K562 (cell line): ENCODE data around the gene SPOUT1. TPM values are rescaled to one million over a fixed set of nuclear protein-coding genes. Genes with fewer than 3 reads are reported as not detected.

Experiments
- AFF4 ChIP-seq: sonication (generic); formaldehyde crosslinking; IDR thresholded peaks from 2 replicates; pipeline ENCODE4 v1.8.0; 2023; ENCODE audit warnings: mild to moderate bottlenecking, missing genetic modification reagents
- ASH1L ChIP-seq: fragments of 450-650 bp; IDR thresholded peaks from 2 replicates; pipeline ENCODE4 v1.6.1; 2018; ENCODE audit warnings: borderline replicate concordance, mild to moderate bottlenecking, low read depth; ENCODE audit not compliant: partially characterized antibody
- BCLAF1 ChIP-seq, 2 experiments: fragments of 450-650 bp in 1 of 2; IDR thresholded peaks; 2 replicates each; pipeline ENCODE4 v1.6.1; 2011 to 2017; ENCODE audit warnings: low read depth in 2 of 2, antibody characterized with exemption in 1 of 2, borderline replicate concordance in 1 of 2, low read length in 1 of 2, mild to moderate bottlenecking in 1 of 2, mixed read lengths in 1 of 2; ENCODE audit not compliant: control insufficient read depth in 1 of 2
- CXXC5 ChIP-seq: fragments of 250-450 bp; sonication (Bioruptor Pico); IDR thresholded peaks from 2 replicates; pipeline ENCODE4 v1.8.0; 2022; ENCODE audit warnings: inconsistent platforms, mild to moderate bottlenecking, moderate library complexity
- HDAC8 ChIP-seq: fragments of 450-650 bp; IDR thresholded peaks from 2 replicates; pipeline ENCODE4 v1.6.1; 2016; ENCODE audit warnings: mild to moderate bottlenecking, missing genetic modification characterization, moderate library complexity, missing compliant biosample characterization
- MLX ChIP-seq, 2 experiments: fragments of 450-650 bp in 1 of 2; sonication (generic) in 1 of 2; formaldehyde crosslinking; conservative IDR thresholded peaks; 2 replicates each; pipeline versions ENCODE4 v1.4.0 to v1.8.1; 2020 to 2022; ENCODE audit warnings: mild to moderate bottlenecking in 1 of 2, missing genetic modification reagents in 1 of 2
- PTBP1 ChIP-seq: fragments of 200-400 bp; formaldehyde crosslinking; IDR thresholded peaks from 2 replicates; pipeline ENCODE4 v1.6.1; 2017; ENCODE audit warnings: low read depth, low read length
- SNAPC5 ChIP-seq: fragments of 250-450 bp; sonication (Bioruptor Pico); IDR thresholded peaks from 2 replicates; pipeline ENCODE4 v1.8.0; 2021; ENCODE audit warnings: moderate library complexity, mild to moderate bottlenecking, inconsistent platforms
- TAF9B ChIP-seq: fragments of 450-650 bp; IDR thresholded peaks from 2 replicates; pipeline ENCODE4 v1.6.1; 2018; ENCODE audit warnings: mild to moderate bottlenecking; ENCODE audit not compliant: partially characterized antibody
- U2AF1 ChIP-seq: fragments of 200-400 bp; formaldehyde crosslinking; optimal IDR thresholded peaks from 2 replicates; pipeline ENCODE3; 2017; ENCODE audit warnings: mild to moderate bottlenecking, low read depth, low read length, moderate library complexity
- WHSC1 ChIP-seq: IDR thresholded peaks from one replicate; pipeline ENCODE4 v1.6.1; 2012; ENCODE audit warnings: low read length, control low read depth, inconsistent platforms
- ZBTB2 ChIP-seq: fragments of 450-650 bp; IDR thresholded peaks from 2 replicates; pipeline ENCODE4 v1.6.1; 2016; ENCODE audit warnings: antibody characterized with exemption
- ZNF280B ChIP-seq: fragments of 250-450 bp; sonication (Bioruptor Pico); IDR thresholded peaks from 2 replicates; pipeline ENCODE4 v1.5.1; 2021; ENCODE audit warnings: mild to moderate bottlenecking
- ZNF707 ChIP-seq: fragments of 250-450 bp; sonication (Bioruptor Pico); conservative IDR thresholded peaks from 2 replicates; pipeline ENCODE4 v1.8.0; 2022; ENCODE audit warnings: inconsistent platforms, mild to moderate bottlenecking, moderate library complexity
- ZNF785 ChIP-seq: fragments of 250-450 bp; sonication (Bioruptor Pico); IDR thresholded peaks from 2 replicates; pipeline ENCODE4 v1.4.0; 2020; ENCODE audit warnings: mild to moderate bottlenecking
- polyA plus RNA-seq, 8 experiments: library from polyadenylated mRNA; depleted of rRNA in 4 of 8; stranded (reverse) in 5 of 8; unstranded in 3 of 8; fragments of >200 nt; fragmentation: Nextera tagmentation in 2 of 8; fragmentation: Illumina TruSeq in 1 of 8; extraction: Ambion mirVana in 2 of 8; extraction: Trizol in 1 of 8; gene quantifications; 2 replicates each; pipeline versions ENCODE4 v1.2.1 to v1.2.3, GENCODE V29; 2011 to 2014; ENCODE audit warnings: inconsistent platforms in 1 of 8, missing spikeins in 1 of 8
- total RNA-seq, 7 experiments: library from RNA; depleted of rRNA in 6 of 7; stranded (reverse); fragments of >200 nt in 6 of 7; fragmentation: Illumina TruSeq in 2 of 7; extraction: Trizol in 2 of 7; gene quantifications; 2 replicates each; pipeline versions ENCODE4 v1.2.1 to v1.2.3, GENCODE V29; 2011 to 2021; ENCODE audit warnings: low replicate concordance in 1 of 7

Gene SPOUT1
- total and polyA plus RNA-seq, 9 of the 15 experiments (the other 6 are each of a cell fraction or from before 2014, with no cell fraction given): 10.6 to 121 (median 37.4) TPM

GRCh38 chr9:128829477-128830251 is at the start of gene SPOUT1 (continued):
- no peak for TF ChIP-seq TAF9B
- no peak for TF ChIP-seq HDAC8
- TF ChIP-seq ZNF280B (CRISPR knock-in tag): no peak
- TF ChIP-seq MLX (CRISPR knock-in tag; conservative IDR thresholded peaks at IDR 0.05): no peak
- no peak for TF ChIP-seq U2AF1
- TF ChIP-seq ZNF785 (CRISPR knock-in tag): no peak
- TF ChIP-seq WHSC1: no peak
- TF ChIP-seq ZNF707 (CRISPR knock-in tag): no peak
- TF ChIP-seq CXXC5 (CRISPR knock-in tag): peak; percentile 82
- 0 out of 2 replicates have a peak, but pooled peaks have one; percentile 29 for TF ChIP-seq ZBTB2
- TF ChIP-seq SNAPC5 (CRISPR knock-in tag): no peak
- TF ChIP-seq ASH1L: no peak
- 0 out of 2 replicates have a peak, but pooled peaks have one; percentile 44 for TF ChIP-seq AFF4 (CRISPR knock-in tag)
- no peak for TF ChIP-seq PTBP1
- TF ChIP-seq BCLAF1 (IDR thresholded peaks at IDR 0.05; ENCODE audit: borderline replicate concordance in 1 of 2, control insufficient read depth in 1 of 2, low read depth in 2 of 2, low read length in 1 of 2): no peak
